GM19438 (cell line): ENCODE data around the gene CREB3L2.
A peak's percentile ranks its signal among the peaks of the same experiment; 100 is the strongest.
"Not testable (repeated sequence)": the region's sequence is repeated elsewhere in the genome, so short reads cannot be mapped to it uniquely, and the experiment has no call there.

Experiments used
- ATAC-seq: cut with Tn5 transposase; IDR thresholded peaks from one replicate; pipeline ENCODE4 v1.9.1; 2021; ENCODE audit warnings: low read depth; ENCODE audit not compliant: unreplicated experiment

CREB3L2 gene

DNA sequence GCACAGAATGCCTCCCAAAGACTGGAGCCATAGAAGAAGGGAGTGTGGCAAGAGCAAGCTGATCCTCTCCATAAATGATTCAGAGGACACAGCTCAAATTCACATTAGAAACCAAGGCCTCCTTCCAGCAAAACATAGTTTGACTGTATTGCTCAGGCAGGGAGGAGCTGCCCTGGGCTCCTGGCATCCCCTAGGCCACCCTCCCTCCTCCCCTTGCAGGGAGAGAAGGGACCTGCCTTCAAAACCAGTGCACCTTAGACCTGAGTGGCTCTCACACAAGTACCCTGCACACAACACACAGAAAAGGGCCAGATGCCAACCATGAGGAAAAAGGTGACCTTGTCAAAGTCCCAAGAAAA lies 64.7 kb downstream of the CREB3L2 start:
- ATAC-seq: no peak

DNA sequence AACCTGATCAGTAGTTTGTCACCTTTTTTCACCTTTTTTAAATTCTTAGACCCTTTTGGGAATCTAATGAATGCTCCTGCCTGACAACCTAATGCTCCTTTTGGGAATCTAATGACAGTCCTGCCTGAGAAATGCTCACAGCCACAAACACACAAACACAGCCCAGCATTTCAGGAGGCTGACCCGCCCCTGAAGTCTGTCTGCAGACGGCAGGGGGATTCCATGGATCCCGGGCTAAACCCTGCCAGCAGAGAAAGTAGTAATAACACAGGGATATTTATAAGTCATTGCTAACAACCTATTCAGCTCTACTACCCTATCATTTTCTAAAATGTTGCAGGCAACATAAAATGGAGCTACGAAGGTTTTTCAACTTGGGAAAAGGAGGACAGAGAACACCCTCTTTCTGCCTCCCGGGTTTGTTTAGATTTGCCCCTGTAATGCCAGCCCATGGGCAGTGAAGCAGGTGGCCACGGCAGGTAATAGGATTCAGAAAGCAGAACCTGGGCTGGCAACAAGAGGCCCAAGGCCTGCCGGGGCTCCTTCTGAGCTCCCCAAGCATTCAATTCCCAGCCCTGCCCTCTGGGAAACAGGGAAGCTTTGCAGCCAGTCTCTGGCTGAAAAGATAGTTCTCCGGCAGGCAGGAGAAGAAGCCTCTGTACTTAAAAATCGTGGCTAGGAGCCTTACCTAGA lies 65.2 kb downstream of the CREB3L2 start:
- no peak for ATAC-seq

DNA sequence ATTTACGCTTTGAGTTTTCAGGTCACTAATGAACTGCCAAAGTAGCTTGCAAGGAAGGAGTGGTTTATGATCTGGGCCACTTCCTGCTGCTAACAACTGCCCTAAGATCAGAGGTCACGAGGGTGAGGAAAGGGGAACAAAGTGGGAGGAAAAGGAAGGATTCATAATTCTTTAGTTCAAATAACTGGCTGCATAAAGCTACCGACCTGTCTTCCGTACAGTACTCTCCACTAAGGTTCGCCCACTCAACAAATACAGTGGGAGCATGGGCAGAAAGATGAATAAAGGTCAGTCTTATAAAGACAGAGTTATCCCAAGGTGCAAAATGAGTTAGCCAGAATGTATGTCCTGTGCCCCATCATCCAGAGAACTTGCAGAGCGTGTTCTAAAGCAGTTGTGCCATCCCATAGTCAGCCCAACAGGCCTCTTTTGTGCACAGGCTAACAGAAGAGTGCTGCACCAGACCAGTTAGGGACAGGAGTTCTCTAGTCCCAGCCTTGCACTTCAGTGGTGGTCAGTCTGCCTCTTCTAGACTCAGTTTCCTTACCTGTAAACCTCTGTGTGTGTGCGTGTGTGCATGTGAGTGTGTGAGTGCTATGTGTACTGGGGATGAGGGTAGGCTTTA lies 65.9 kb downstream of the CREB3L2 start:
- ATAC-seq: peak; percentile 55

GRCh38 chr7:137934941-137935883 lies 66.7 kb downstream of the CREB3L2 start:
- peak; percentile 79 for ATAC-seq

DNA sequence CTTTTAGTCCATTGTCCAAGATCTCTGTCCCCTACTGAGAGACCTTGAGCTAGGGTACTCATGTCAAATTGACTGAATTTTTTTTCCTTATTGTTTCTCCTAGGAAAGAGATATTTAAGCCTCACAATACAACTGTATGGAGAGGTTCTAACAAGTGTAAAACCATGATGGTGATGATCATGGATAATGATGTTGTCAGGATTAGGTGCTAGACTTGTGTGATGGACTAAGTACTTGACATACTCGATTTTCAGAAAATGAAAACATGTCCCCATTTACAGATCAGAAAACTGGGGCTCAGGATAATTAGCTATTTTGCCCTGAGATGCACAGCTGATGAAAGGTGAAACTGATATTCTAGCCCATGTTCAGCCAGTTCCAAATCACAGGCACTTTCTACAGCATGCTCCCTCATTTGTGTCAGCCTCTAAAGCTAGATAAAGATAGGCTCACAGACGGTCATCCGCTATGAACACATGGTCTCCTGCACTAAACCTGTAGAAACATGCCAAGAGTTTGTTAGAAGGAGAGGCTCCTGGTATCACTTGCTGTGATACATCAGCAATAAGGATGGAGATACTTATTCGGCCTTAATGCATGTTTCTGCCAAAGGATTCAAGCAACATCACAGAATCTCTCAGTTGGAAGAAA lies 67.6 kb downstream of the CREB3L2 start:
- no peak for ATAC-seq

DNA sequence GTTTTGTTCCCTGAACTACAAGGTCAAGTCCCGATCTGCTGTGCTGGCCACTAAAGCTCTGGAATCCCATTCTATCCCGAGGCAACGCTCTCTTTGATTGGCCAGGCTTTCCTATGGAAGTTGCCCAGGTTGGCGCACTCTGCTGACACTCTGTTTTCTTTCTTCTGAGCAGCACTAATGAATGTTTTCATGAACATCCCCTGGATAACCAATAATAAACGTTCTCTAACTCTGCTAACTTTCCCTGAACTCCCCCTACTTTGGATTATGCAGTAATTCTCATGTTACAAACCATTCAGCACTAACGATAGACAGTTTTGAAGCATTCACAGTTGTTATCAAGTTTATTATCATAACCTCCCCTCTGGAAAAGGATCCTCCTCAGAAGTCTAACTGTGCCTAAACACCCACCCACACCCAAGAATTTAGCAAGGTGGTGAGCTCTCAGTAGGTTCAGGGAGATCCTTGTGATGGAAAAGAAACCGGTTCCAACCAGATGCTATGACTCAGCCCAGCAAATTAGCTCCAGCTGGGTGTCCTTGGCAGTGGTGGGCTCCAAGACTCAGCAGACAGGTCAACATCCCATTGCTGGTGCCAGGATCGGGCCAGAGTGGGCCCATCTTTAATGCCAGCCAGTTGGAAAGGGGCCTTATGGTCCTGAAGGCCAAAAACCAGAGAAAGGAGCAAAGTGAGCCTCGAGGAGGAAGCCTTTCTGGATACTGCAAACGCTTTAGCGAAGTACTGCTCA lies 68.4 kb downstream of the CREB3L2 start:
- no peak for ATAC-seq

DNA sequence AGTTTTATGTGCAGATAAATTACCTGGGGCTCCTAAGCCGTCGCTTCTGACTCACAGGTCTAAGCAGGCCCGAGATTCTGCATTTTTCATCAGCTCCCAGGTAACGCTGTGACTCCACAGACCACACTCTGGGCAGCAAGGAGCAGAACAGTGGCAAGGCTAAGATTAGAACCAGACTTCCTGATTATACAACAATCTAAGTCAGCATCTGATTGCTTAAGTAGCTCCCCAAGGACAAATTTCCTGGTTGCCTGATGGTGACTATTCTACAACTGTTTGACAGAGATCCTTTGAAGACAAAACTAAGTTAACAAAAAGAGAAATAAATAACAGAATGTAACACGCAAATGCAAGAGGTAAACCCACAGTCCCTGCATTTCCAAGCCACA lies 69.0 kb downstream of the CREB3L2 start:
- no peak for ATAC-seq

- no peak for ATAC-seq
These were observed 70.1 kb downstream of the CREB3L2 start for GRCh38 chr7:137931823-137932222.

DNA sequence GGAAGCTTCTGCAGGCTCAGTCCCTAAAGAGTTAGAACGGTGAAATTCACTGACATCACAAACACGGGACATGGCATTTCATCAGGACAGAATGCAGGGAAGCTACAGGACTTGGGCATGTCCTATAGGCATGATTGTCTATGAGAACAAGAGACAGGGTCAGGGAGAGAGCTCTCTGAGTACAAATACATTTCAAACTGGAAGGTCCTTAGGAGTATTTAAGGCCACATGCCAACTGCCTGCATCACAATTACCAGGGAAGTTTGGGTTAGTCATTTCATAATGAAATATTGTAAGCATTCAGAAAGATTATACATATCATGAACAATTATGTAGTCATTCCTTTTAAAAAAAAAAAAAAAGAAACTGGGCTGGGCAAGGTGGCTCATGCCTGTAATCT lies 71.3 kb downstream of the CREB3L2 start:
- no peak for ATAC-seq

DNA sequence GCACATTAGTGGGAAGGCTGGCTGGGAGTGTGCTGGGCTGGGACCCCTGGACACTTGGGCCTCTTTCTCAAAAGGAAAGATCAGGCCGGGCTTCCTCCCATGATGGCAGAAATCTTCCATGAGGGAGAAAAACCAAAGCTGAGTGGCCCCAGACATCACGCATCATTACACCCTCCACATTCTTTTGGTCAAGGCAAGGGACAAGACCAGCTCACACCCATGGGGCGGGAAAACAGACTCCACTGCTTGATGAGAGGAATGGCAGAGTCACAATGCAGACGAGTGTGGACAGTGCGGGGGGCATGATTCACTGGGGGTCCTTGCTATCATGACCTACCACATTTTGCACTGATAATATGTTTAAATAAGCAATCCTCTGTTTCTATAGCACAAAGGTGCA lies 73.3 kb downstream of the CREB3L2 start:
- no peak for ATAC-seq

- ATAC-seq: no peak
These were observed 74.5 kb downstream of the CREB3L2 start for GRCh38 chr7:137927386-137927785.

GRCh38 chr7:137926206-137926605 lies 75.7 kb downstream of the CREB3L2 start:
- ATAC-seq: not testable (repeated sequence)

DNA sequence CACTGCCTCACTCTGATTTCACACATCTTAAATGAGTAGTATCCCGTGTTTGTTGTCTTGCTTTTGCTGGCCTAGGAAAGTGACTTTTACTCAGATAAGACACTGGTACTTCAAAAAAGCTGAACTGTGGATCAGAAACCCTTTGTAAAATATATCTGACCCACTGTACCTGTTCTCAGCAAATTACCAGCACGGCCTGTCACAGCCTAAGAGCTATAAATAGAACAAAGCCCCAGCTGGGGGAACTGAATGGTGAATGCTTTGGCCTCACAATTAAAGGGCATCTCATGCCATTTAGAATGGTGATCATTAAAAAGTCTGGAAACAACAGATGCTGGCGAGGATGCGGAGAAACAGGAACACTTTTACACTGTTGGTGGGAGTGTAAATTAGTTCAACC lies 76.1 kb downstream of the CREB3L2 start:
- ATAC-seq: no peak

GRCh38 chr7:137925091-137925490 lies 76.8 kb downstream of the CREB3L2 start:
- ATAC-seq: no peak

- no peak for ATAC-seq
These were observed 78.5 kb downstream of the CREB3L2 start for GRCh38 chr7:137923380-137923779.

- no peak for ATAC-seq
These were observed 81.1 kb downstream of the CREB3L2 start for GRCh38 chr7:137920637-137921399.

GRCh38 chr7:137919987-137920386 lies 81.9 kb downstream of the CREB3L2 start:
- no peak for ATAC-seq

DNA sequence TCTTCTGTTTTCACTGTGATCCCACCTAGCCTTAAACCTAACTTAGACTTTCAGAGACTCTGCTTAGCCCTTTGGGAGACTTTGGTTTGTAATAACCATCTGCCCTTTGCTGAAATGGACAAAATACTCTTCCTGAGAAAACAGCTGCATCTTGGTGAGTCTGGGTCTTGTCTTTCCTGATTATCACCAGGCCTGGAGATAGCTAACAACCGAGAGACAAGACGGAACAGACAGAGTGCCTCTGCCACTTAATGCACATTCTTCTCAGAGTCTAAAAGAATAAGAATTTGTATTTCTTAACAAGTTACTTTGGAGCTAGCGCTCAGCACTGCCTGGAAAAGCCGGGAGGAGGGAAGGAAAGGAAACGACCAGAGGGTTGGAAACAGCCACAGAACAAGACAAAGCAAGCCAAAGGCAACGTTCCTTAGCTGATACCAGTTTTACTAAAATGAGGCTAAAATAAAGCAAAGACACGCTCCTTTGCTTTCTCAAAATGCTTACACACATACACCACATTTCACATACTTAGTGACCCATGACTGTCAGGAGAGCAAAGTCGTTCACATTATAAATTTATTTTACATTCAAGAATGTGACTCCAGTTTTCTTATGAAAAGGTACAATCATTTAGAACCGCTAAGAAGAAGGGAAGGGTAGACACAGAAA lies 84.8 kb downstream of the CREB3L2 start:
- no peak for ATAC-seq

GRCh38 chr7:137916564-137916963 lies 85.3 kb downstream of the CREB3L2 start:
- ATAC-seq: no peak
